HG02840 (cell line): ENCODE measurements around the gene PRKN.

Experiments
- ATAC-seq: cut with Tn5 transposase; IDR thresholded peaks from one replicate; pipeline ENCODE4 v1.9.1; 2021; ENCODE audit warnings: mild to moderate bottlenecking, moderate library complexity, moderate number of reproducible peaks; ENCODE audit not compliant: unreplicated experiment, low FRiP score

The PRKN gene

GRCh38 chr6:162029873-162030576 lies 697.5 kb downstream of the PRKN start:
- no peak for ATAC-seq

DNA sequence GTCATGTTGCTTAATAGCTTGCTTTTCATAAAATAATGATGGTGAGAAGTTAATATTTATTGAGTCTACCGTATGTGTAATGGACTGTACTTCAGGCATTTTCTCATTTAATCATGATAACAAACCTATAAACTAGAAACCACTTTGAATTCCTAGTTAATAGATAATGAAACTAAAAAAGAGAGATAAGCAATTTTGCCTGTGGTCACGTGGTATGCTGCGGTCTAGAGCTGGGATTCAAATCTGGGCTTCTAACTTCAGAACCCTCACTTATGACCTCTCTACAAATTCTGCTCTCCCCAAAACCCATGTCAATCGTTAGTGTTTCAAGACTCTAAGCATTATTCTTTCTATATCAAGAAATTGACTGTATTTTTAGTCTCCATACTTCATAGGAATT lies 700.7 kb downstream of the PRKN start:
- ATAC-seq: no peak

DNA sequence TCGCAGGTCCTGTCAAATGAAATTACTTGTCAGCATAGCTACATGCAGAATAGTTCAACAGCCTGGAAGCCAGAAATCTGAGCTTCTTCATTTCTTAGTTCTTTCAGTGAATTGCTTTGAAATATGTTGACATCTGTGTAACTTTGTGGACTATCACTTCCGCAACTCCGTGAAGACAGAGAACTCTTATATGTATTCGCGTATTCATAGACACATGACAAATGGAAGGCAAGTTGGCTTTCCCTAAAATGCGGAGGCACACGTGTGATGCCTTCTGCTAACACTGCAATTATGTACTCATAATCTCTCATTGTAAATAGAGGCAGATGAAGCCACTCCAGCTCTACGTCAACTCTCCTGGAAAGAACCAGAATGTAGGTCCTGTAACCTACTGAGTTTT lies 701.5 kb downstream of the PRKN start:
- ATAC-seq: no peak

DNA sequence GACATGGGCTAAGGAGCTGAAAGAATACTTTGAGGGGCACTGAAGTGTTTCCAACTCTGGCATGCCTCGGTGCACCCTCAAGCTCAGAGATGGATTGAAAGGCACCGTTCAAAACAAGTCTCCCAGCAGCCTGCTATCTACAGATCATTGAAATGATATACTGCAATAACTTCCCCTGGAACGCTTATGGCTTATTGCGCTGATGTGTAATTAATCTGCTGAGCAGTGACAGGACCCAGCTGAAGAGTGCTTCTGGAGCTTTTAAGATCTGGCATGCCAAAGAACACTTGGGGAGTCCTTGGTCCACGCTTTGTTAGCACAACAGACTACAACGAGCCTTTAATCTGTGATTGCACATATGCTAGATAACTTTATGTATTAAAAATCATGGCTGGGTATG lies 708.2 kb downstream of the PRKN start:
- ATAC-seq: no peak

GRCh38 chr6:162017536-162017935 lies 710.0 kb downstream of the PRKN start:
- ATAC-seq: no peak

- ATAC-seq: no peak
Observed at GRCh38 chr6:162014069-162014811, 713.3 kb downstream of the PRKN start.

- no peak for ATAC-seq
Observed at GRCh38 chr6:162005372-162005771, 722.2 kb downstream of the PRKN start.

- no peak for ATAC-seq
Observed at GRCh38 chr6:161996783-161997182, 730.8 kb downstream of the PRKN start.

GRCh38 chr6:161985876-161986423 lies 741.6 kb downstream of the PRKN start:
- ATAC-seq: no peak

GRCh38 chr6:161984713-161985112 lies 742.9 kb downstream of the PRKN start:
- no peak for ATAC-seq

DNA sequence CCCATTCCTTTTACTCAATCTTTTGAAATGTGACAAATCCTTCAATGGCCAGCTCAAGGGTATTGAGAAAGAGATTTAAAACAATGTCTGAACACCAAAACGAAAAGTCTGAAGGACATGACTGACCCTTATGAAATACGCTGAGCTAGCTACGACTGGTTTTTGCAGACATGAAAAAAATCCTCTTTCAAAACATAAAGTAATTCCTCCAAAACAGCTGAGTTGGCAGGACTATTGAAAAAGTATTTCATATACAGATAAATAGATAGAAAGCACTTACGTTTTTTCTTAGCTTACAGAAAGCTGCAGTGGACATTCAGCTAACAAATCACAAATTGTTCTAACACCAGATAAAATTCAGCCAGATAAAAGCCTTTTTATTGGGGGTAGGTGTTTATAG lies 751.0 kb downstream of the PRKN start:
- ATAC-seq: no peak

GRCh38 chr6:161973064-161973463 lies 754.5 kb downstream of the PRKN start:
- ATAC-seq: no peak

- ATAC-seq: no peak
Observed at GRCh38 chr6:161971043-161971442, 756.5 kb downstream of the PRKN start.

GRCh38 chr6:161963634-161964234 lies 763.8 kb downstream of the PRKN start:
- no peak for ATAC-seq

GRCh38 chr6:161963181-161963580 lies 764.4 kb downstream of the PRKN start:
- no peak for ATAC-seq

DNA sequence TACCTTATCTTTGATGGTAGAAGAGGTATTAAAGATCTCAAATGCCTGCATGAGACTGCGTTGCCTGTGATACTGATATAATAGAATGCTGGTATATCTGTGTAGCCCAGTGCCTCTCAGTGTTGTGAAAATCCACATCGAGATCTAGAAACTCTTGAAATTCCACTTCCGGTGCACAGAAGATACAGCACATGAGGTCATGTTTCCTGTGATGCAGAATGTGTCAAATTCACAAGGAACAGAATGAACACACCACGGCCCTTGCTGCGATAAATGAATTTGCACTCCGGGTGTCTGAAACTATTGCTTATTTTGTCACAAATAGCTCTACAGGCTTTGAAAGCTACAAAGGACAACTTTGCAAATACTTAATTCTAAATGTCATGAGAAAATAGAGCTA lies 765.8 kb downstream of the PRKN start:
- ATAC-seq: no peak

DNA sequence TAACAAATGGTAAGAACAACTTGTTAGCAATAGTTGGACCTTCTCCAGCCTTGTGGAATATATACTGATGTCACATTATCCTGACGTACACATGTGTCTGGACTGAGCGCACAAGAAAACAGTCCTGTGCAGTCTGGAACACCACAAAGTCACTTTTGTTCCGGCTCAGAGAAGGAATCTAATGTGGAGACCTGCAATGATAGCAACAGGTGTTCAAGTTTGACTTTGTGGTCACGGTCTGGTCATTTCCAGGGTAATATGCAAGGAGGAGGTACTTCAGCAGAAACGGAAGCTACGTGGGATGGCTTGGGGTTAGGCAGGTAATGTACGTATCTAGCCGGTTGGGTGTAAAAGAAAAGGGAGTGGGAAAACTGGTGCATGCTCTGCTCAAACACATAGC lies 766.5 kb downstream of the PRKN start:
- no peak for ATAC-seq

- ATAC-seq: no peak
Observed at GRCh38 chr6:161959072-161959471, 768.5 kb downstream of the PRKN start.

DNA sequence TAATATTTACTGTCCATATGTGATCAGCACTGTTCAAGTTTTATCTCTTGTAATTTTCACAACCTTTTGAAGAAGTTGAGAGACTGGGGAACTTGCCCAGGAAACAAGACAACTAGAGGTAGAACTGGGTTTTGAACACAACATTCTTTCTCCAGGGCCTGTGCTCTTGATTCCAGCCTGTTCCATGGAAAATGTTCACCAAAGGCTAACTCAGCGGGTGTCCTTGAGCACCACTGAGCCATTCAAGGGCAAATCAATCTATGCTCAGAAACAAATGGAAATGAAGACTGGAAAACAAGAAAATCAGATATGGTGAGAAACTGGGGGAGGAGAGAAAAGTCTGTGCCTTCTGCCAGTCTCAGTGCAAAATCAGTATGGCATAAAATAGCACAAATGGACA lies 771.5 kb downstream of the PRKN start:
- ATAC-seq: no peak

GRCh38 chr6:161954699-161955276 lies 772.8 kb downstream of the PRKN start:
- no peak for ATAC-seq

- ATAC-seq: no peak
Observed at GRCh38 chr6:161954077-161954476, 773.5 kb downstream of the PRKN start.
